Heart right ventricle (tissue), 16 donors: ENCODE data around the gene GTF2A1. TPM values are rescaled to one million over a fixed set of nuclear protein-coding genes. Genes with fewer than 3 reads are reported as not detected.
A peak's percentile ranks its signal among the peaks of the same experiment; 100 is the strongest.
"Not testable (repeated sequence)": the region's sequence is repeated elsewhere in the genome, so short reads cannot be mapped to it uniquely, and the experiment has no call there.

Experiments
- ATAC-seq, 8 donors: fragments of 200-7000 bp; cut with Tn5 transposase; one replicate each; pipeline ENCODE4 v1.9.1; 2020; ENCODE audit warnings: mild to moderate bottlenecking in 8 of 8, moderate library complexity in 8 of 8, moderate number of reproducible peaks in 1 of 8
- DNase-seq, 2 donors: peaks; one replicate each; pipeline ENCODE4 v3.0.0-alpha.2; 2020
- H3K27ac ChIP-seq, 10 donors: fragments of 200-600 bp; sonication (generic) in 2 of 10; one replicate each; pipeline versions ENCODE4 v1.5.0 to v1.8.0; 2020 to 2022; ENCODE audit warnings: mild to moderate bottlenecking in 3 of 10
- H3K27me3 ChIP-seq, 7 donors: fragments of 200-600 bp; one replicate each; pipeline ENCODE4 v1.8.0; 2021 to 2022; ENCODE audit warnings: mild to moderate bottlenecking in 2 of 7
- H3K36me3 ChIP-seq, 9 donors: fragments of 200-600 bp; sonication (generic) in 1 of 9; one replicate each; pipeline versions ENCODE4 v1.5.0 to v1.8.0; 2020 to 2022; ENCODE audit warnings: mild to moderate bottlenecking in 2 of 9
- H3K4me1 ChIP-seq, 9 donors: fragments of 200-600 bp; sonication (generic) in 1 of 9; one replicate each; pipeline versions ENCODE4 v1.5.0 to v1.8.0; 2020 to 2022; ENCODE audit warnings: mild to moderate bottlenecking in 4 of 9
- H3K4me3 ChIP-seq, 10 donors: fragments of 200-600 bp; sonication (generic) in 2 of 10; one replicate each; pipeline versions ENCODE4 v1.5.0 to v1.8.0; 2020 to 2022; ENCODE audit warnings: mild to moderate bottlenecking in 7 of 10, moderate library complexity in 2 of 10
- H3K9me3 ChIP-seq, 11 donors: fragments of 200-600 bp in 10 of 11; sonication (generic) in 2 of 11; one replicate each; pipeline versions ENCODE4 v1.5.0 to v1.8.0; 2013 to 2022; ENCODE audit warnings: mild to moderate bottlenecking in 2 of 11, control low read depth in 1 of 11, moderate library complexity in 1 of 11
- CTCF ChIP-seq, 9 donors: fragments of 200-600 bp; sonication (generic) in 2 of 9; IDR thresholded peaks; one replicate each; pipeline versions ENCODE4 v1.5.0 to v1.8.0; 2021 to 2022; ENCODE audit warnings: antibody characterized with exemption in 9 of 9, mild to moderate bottlenecking in 5 of 9, moderate library complexity in 1 of 9
- WGBS, 2 donors: extraction: QIAGEN DNeasy Blood & Tissue Kit; methylation state at CpG; one replicate each; pipeline ENCODE4 v1.1.7; 2013; ENCODE audit warnings: inconsistent platforms in 1 of 2; 5-methylcytosine and 5-hydroxymethylcytosine counted together
- intact Hi-C, 10 donors: fragments of 100-400 bp; cut with DNase I; formaldehyde crosslinking; loops; one replicate each; pipeline versions ENCODE4 v1.11.1 to v1.14.2; 2022
- polyA plus RNA-seq, 2 donors: library from polyadenylated mRNA; stranded (reverse); fragments of 200-250 nt; gene quantifications; one replicate each; pipeline ENCODE4 v1.2.3, GENCODE V29; 2013
- total RNA-seq, 10 donors: library from RNA; stranded (reverse); fragmentation: NEBNext Ultra II Directional in 3 of 10; extraction: Animal tissue kit (Norgen Biotek cat#: 25700) in 3 of 10; gene quantifications; one replicate each; pipeline versions ENCODE4 v1.2.1 to v1.2.4, GENCODE V29; 2021 to 2023
- donor health status: Arrhythmogenic right ventricular cardiomyopathy.
- donor health status: ischemic (EF 13 %, LVEDD 7.1; RV severe dilation, severe dysfunction).
- donor health status: healthy with polysubstance abuse.
- donor health status: DM: no; HTN: yes; CAD: no.
- donor health status: DM: no; HTN: no; CAD: no.
- donor health status: ischemic (EF 25% LVEDD 6.9; RV normal size, moderate dysfunction).
- donor health status: ischemic (EF 25% LVEDD 5.7; RV mildly dilated, moderate dysfunction).
- donor health status: healthy.
- donor health status: DM: yes; HTN: yes; CAD: no.
- donor health status: Ischemic cardiomyopathy.
- donor health status: ischemic (EF 35%, LVEDD 5.7; RV mildly dilated, moderate dysfunction).
- donor health status: nonischemic (EF 11% LVEDD 7.7; RV severe dilation, severe dysfunction).
- donor health status: DM: yes; HTN: yes; CAD: no.
- donor health status: PGD.
- donor health status: ischemic (EF 29% LVEDD 5.4; RV normal size, mild dysfunction).
- donor health status: nonischemic (EF 23%, LVEDD 6.1; RV moderate dilation, normal function).

The GTF2A1 gene
- total and polyA plus RNA-seq, 12 donors, result 4.3 to 28.3 (median 22.2) TPM

- 94 to 97% methylated on average over 1 of the region's 1 CpG for WGBS, 2 donors
- TF ChIP-seq CTCF (IDR thresholded peaks at IDR 0.05), result no peak
- Histone ChIP-seq H3K36me3 (no peaks in the 10 kb centered on the region), H3K27me3 (no peaks in the 10 kb centered on the region), H3K27ac (no peak overlapping the region), H3K9me3 (no peaks in the 10 kb centered on the region), H3K4me1 (peaks cover 0 to 9% (median 6%) of the 10 kb centered on the region in 9 donors), H3K4me3 (no peak overlapping the region)
- no peak for ATAC-seq
- intact Hi-C loops, result no loop called here
- DNase-seq, result no peak
These were observed 3.5 kb upstream of the GTF2A1 start for GRCh38 chr14:81224222-81224621.

DNA sequence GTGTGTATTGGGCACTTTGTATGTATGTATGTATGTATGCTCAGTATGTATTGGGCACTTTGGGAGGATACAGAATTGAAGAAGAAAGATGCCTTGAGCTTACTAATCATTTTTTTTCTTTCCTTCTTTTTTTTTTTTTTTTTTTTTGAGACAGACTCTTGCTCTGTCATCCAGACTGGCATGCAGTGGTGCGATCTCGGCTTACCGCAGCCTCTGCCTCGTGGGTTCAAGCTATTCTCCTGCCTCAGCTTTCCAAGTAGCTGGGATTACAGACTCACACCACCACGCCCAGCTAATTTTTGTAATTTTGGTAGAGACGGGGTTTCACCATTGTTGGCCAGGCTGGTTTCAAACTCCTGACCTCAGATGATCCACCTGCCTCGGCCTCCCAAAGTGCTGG is 3.0 kb upstream of the GTF2A1 start:
- DNase-seq, H3K9me3 ChIP-seq, H3K27ac ChIP-seq, ATAC-seq, H3K4me3 ChIP-seq, intact Hi-C loops, H3K27me3 ChIP-seq, H3K36me3 ChIP-seq: not testable (repeated sequence)
- WGBS, 2 donors, result 97 to 98% methylated on average over 7 of the region's 7 CpGs
- H3K4me1 ChIP-seq, result peaks cover 0 to 11% (median 7%) of the 10 kb centered on the region in 9 donors

GRCh38 chr14:81222691-81223090 is 1.9 kb upstream of the GTF2A1 start:
- Histone ChIP-seq H3K27me3 (no peaks in the 10 kb centered on the region), H3K4me1 (peaks cover 0 to 22% (median 17%) of the 10 kb centered on the region in 9 donors), H3K27ac (no peak overlapping the region), H3K36me3 (no peaks in the 10 kb centered on the region), H3K4me3 (no peak overlapping the region), H3K9me3 (no peaks in the 10 kb centered on the region)
- TF ChIP-seq CTCF (IDR thresholded peaks at IDR 0.05), result no peak
- no peak for DNase-seq
- no peak for ATAC-seq
- 98 to 99% methylated on average over 2 of the region's 2 CpGs for WGBS, 2 donors
- intact Hi-C loops, result no loop called here

- ATAC-seq (no peak), DNase-seq (no peak)
- Histone ChIP-seq H3K4me1 (peaks cover 0 to 28% (median 23%) of the 10 kb centered on the region in 9 donors), H3K9me3 (no peaks in the 10 kb centered on the region), H3K27ac (peak overlapping the region in 9 of 10 donors; percentile 94 to 100 (median 97)), H3K36me3 (no peaks in the 10 kb centered on the region), H3K27me3 (no peaks in the 10 kb centered on the region), H3K4me3 (no peak overlapping the region)
- 80 to 81% methylated on average over 5 of the region's 5 CpGs for WGBS, 2 donors
- intact Hi-C loops, result no loop called here
- TF ChIP-seq CTCF (IDR thresholded peaks at IDR 0.05), result no peak
These were observed 1.4 kb upstream of the GTF2A1 start for GRCh38 chr14:81222126-81222525.

- intact Hi-C loops, result no loop called here
- H3K27me3 ChIP-seq, result no peaks in the 10 kb centered on the region
- no peak for ATAC-seq
- H3K4me3 ChIP-seq, result peak overlapping the region; percentile 2 to 89 (median 84)
- WGBS, 2 donors, result 27% methylated on average over 16 of the region's 16 CpGs
- DNase-seq, result no peak
- H3K4me1 ChIP-seq, result peaks cover 0 to 33% (median 27%) of the 10 kb centered on the region in 9 donors
- no peaks in the 10 kb centered on the region for H3K9me3 ChIP-seq
- no peak for TF ChIP-seq CTCF (IDR thresholded peaks at IDR 0.05)
- peak overlapping the region; percentile 94 to 100 (median 98) for H3K27ac ChIP-seq
- H3K36me3 ChIP-seq, result no peaks in the 10 kb centered on the region
These were observed 882 bp upstream of the GTF2A1 start for GRCh38 chr14:81221579-81222102.
